GM12891 (cell line): ENCODE results near the gene MCHR1.

ENCODE experiments used
- PAX5 ChIP-seq: IDR thresholded peaks from 2 replicates; pipeline ENCODE4 v1.6.1; 2011; ENCODE audit warnings: low read length, moderate library complexity, mild to moderate bottlenecking; ENCODE audit not compliant: insufficient read depth, severe bottlenecking
- POLR2A ChIP-seq: IDR thresholded peaks from 2 replicates; pipeline ENCODE4 v1.6.1; 2011; ENCODE audit warnings: low read depth, low read length, control low read depth

- TF ChIP-seq PAX5, result no peak
- TF ChIP-seq POLR2A, result no peak
Measured at GRCh38 chr22:40673017-40673416, 6.3 kb upstream of the MCHR1 start.
